B cell (primary cell): Measurements from ENCODE around the gene FAM114A2. TPM values are rescaled to one million over a fixed set of nuclear protein-coding genes. Genes with fewer than 3 reads are reported as not detected.

ENCODE experiments used
- ATAC-seq: fragments of 200-7000 bp; cut with Tn5 transposase; one replicate; pipeline ENCODE4 v1.10.0; 2021; ENCODE audit warnings: low read depth, mild to moderate bottlenecking, moderate number of reproducible peaks, moderate library complexity
- CTCF ChIA-PET: fragments of 350-600 bp; sonication (Branson Sonifier 250); formaldehyde crosslinking; loops from one replicate; lab custom pipeline; 2021; ENCODE audit warnings: antibody characterized with exemption, inconsistent platforms; lab: Charles Lee
- POLR2A ChIA-PET: fragments of 350-600 bp; sonication (Branson Sonifier 250); formaldehyde crosslinking; loops from one replicate; lab custom pipeline; 2021; ENCODE audit warnings: antibody characterized with exemption; lab: Charles Lee
- DNase-seq: peaks from one replicate; pipeline ENCODE4 v3.0.0; 2013
- H2AFZ ChIP-seq: 2 replicates; pipeline ENCODE4 v1.6.1; 2012; ENCODE audit warnings: mild to moderate bottlenecking, low read depth, low read length; ENCODE audit not compliant: insufficient read depth, poor library complexity, severe bottlenecking
- H3K27ac ChIP-seq, 2 donors: 1 replicate in 1 of 2; 2 replicates in 1 of 2; pipeline ENCODE4 v1.5.1; 2012 to 2013; ENCODE audit warnings: low read length in 2 of 2, mild to moderate bottlenecking in 2 of 2, moderate library complexity in 1 of 2
- H3K27me3 ChIP-seq, 4 experiments: fragments of 200-600 bp in 1 of 4; sonication (generic) in 1 of 4; replicated peaks in 1 of 4; 1 replicate in 2 of 4; 2 replicates in 2 of 4; pipeline versions ENCODE4 v1.6.1 to v1.7.0; 2013 to 2016; ENCODE audit warnings: low read length in 3 of 4, mild to moderate bottlenecking in 2 of 4, mixed read lengths in 1 of 4, moderate library complexity in 1 of 4; ENCODE audit not compliant: insufficient read depth in 4 of 4, control insufficient read depth in 3 of 4; ENCODE audit errors: control extremely low read depth in 1 of 4
- H3K36me3 ChIP-seq, 2 experiments: replicated peaks in 1 of 2; 1 replicate in 1 of 2; 2 replicates in 1 of 2; pipeline versions ENCODE4 v1.6.1 to v1.7.1; 2013; ENCODE audit warnings: low read length in 1 of 2; ENCODE audit not compliant: insufficient read depth in 2 of 2, control insufficient read depth in 1 of 2; ENCODE audit errors: control extremely low read depth in 1 of 2, extremely low read depth in 1 of 2
- H3K4me1 ChIP-seq, 2 donors: fragments of 200-600 bp in 1 of 2; sonication (generic) in 1 of 2; 1 replicate in 1 of 2; 2 replicates in 1 of 2; pipeline versions ENCODE4 v1.5.1 to v1.6.1; 2013 to 2017; ENCODE audit warnings: low read length in 2 of 2; ENCODE audit not compliant: control insufficient read depth in 2 of 2, insufficient read depth in 2 of 2
- H3K4me2 ChIP-seq: replicated peaks from 2 replicates; pipeline ENCODE3; 2012; ENCODE audit warnings: mild to moderate bottlenecking, low read depth, low read length; ENCODE audit not compliant: poor library complexity, severe bottlenecking
- H3K4me3 ChIP-seq, 5 experiments: fragments of 200-600 bp in 1 of 5; sonication (generic) in 1 of 5; 1 replicate in 3 of 5; 2 replicates in 2 of 5; pipeline versions ENCODE4 v1.5.1 to v1.7.0; 2011 to 2016; ENCODE audit warnings: low read length in 4 of 5, mild to moderate bottlenecking in 4 of 5, low read depth in 2 of 5, control low read depth in 1 of 5, moderate library complexity in 1 of 5; ENCODE audit not compliant: insufficient read depth in 1 of 5; ENCODE audit errors: control extremely low read depth in 1 of 5, extremely low read depth in 1 of 5
- H3K79me2 ChIP-seq: fragments of 200-600 bp; sonication (generic); one replicate; pipeline ENCODE4 v1.6.0; 2016; ENCODE audit warnings: low read length; ENCODE audit not compliant: control insufficient read depth, insufficient read depth
- H3K9ac ChIP-seq: fragments of 200-600 bp; sonication (generic); 2 replicates; pipeline ENCODE4 v1.6.1; 2017; ENCODE audit warnings: mild to moderate bottlenecking, low read length, moderate library complexity
- H3K9me3 ChIP-seq, 3 donors: one replicate each; pipeline versions ENCODE4 v1.6.1 to v1.7.1; 2013; ENCODE audit warnings: low read length in 2 of 3; ENCODE audit not compliant: control insufficient read depth in 2 of 3, insufficient read depth in 1 of 3; ENCODE audit errors: control extremely low read depth in 1 of 3
- H4K20me1 ChIP-seq: 2 replicates; pipeline ENCODE4 v1.6.0; 2012; ENCODE audit warnings: mild to moderate bottlenecking, low read length; ENCODE audit not compliant: insufficient read depth, control insufficient read depth, poor library complexity, severe bottlenecking
- H3K27ac Mint-ChIP-seq: one replicate; pipeline ENCODE4 v1.8.0; 2021; ENCODE audit warnings: mixed read lengths
- H3K27me3 Mint-ChIP-seq: one replicate; pipeline ENCODE4 v1.8.0; 2021; ENCODE audit warnings: mixed read lengths
- H3K4me1 Mint-ChIP-seq: one replicate; pipeline ENCODE4 v1.8.0; 2021; ENCODE audit warnings: mixed read lengths
- H3K4me3 Mint-ChIP-seq: one replicate; pipeline ENCODE4 v1.8.0; 2021; ENCODE audit warnings: mixed read lengths
- H3K9me3 Mint-ChIP-seq: one replicate; pipeline ENCODE4 v1.8.0; 2022; ENCODE audit warnings: mixed read lengths; ENCODE audit not compliant: insufficient read depth
- CTCF ChIP-seq: fragments of 200-600 bp; IDR thresholded peaks from one replicate; pipeline ENCODE4 v1.8.0; 2022; ENCODE audit warnings: antibody characterized with exemption, mild to moderate bottlenecking
- EZH2 ChIP-seq: IDR thresholded peaks from 2 replicates; pipeline ENCODE4 v1.6.1; 2012; ENCODE audit warnings: borderline replicate concordance, low read depth, mild to moderate bottlenecking, moderate library complexity, low read length; ENCODE audit not compliant: insufficient read depth, poor library complexity, severe bottlenecking
- WGBS: methylation state at CpG from one replicate; pipeline ENCODE4 v1.1.5; 2013; ENCODE audit warnings: missing lambda C conversion rate; ENCODE audit not compliant: insufficient coverage; 5-methylcytosine and 5-hydroxymethylcytosine counted together
- intact Hi-C: fragments of 100-400 bp; cut with micrococcal nuclease; formaldehyde crosslinking; loops from one replicate; pipeline ENCODE4 v1.10.0; 2022
- polyA plus RNA-seq: library from polyadenylated mRNA; depleted of rRNA; stranded (reverse); fragments of >200 nt; gene quantifications from 2 replicates; pipeline ENCODE4 v1.2.3, GENCODE V29; 2012
- total RNA-seq, 2 donors: library from RNA; stranded (reverse); fragments of 120-200 nt in 1 of 2; gene quantifications; 1 replicate in 1 of 2; 2 replicates in 1 of 2; pipeline versions ENCODE4 v1.2.3 to v1.2.4, GENCODE V29; 2013 to 2022

Gene FAM114A2
- total and polyA plus RNA-seq, 2 donors (not counting 1 experiment from before 2014, with no cell fraction given): 6.0 to 34.2 TPM

DNA sequence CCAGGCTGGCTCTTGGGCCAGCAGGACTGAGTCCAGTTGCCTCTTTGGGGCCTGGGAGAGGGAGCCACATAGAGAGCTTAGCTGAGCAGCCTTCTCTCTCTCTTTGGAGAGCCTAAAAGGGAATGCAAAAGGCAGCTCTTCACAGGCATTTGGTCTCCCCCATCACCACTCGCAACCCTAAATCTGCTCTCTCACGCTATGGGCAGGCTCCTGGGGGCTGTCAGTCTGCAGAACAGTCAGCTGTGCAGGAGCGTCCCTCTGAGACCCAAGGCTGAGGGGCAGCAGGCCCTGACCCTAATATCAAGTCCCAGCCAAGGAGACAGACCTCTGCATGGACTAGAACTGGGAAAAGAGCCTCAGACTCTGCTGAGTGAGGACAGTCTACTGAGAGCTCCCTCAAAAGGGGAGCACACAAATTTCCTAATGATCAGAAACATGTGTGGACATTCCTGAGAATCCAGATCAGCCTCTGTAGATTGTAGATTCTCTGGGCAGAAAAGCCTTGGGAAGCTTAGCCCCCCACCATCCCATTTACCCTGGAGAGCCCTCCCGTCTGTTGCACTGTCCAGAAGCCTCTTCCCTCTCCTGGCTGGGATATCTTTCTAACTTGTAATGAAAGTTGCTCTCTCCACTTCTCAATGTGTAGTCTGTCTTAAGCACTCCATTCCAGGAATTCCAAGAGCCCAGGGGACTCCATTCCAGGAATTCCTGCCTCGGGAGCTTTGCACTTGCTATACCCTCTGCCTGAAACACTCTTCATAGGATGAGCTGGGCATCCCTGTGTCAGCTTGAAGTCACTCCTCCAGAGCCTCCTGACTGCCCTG, 79.4 kb downstream of the FAM114A2 start:
- H3K4me1 Mint-ChIP-seq: no peaks in the 10 kb centered on the region
- CTCF ChIA-PET: no interaction called here
- H3K27me3 Mint-ChIP-seq: no peaks in the 10 kb centered on the region
- no peaks in the 10 kb centered on the region for H3K9me3 ChIP-seq
- H3K4me3 ChIP-seq: no peak overlapping the region
- intact Hi-C loops: no loop called here
- H3K4me3 Mint-ChIP-seq: no peak overlapping the region
- H3K4me2 ChIP-seq: no peak overlapping the region
- no peak for TF ChIP-seq EZH2
- no peak for TF ChIP-seq CTCF
- no peaks in the 10 kb centered on the region for H3K79me2 ChIP-seq
- H3K9me3 Mint-ChIP-seq: no peaks in the 10 kb centered on the region
- H3K27ac Mint-ChIP-seq: no peak overlapping the region
- ATAC-seq: no peak
- no peaks in the 10 kb centered on the region for H3K4me1 ChIP-seq
- H4K20me1 ChIP-seq: no peaks in the 10 kb centered on the region
- POLR2A ChIA-PET: no interaction called here
- no peak for DNase-seq
- no peak overlapping the region for H3K9ac ChIP-seq
- 78% methylated on average over 4 of the region's 5 CpGs for WGBS
- H3K27ac ChIP-seq: no peak overlapping the region
- no peaks in the 10 kb centered on the region for H3K36me3 ChIP-seq
- peaks cover 0 to under 1% (median 0%) of the 10 kb centered on the region in 4 experiments for H3K27me3 ChIP-seq
- no peak overlapping the region for H2AFZ ChIP-seq

DNA sequence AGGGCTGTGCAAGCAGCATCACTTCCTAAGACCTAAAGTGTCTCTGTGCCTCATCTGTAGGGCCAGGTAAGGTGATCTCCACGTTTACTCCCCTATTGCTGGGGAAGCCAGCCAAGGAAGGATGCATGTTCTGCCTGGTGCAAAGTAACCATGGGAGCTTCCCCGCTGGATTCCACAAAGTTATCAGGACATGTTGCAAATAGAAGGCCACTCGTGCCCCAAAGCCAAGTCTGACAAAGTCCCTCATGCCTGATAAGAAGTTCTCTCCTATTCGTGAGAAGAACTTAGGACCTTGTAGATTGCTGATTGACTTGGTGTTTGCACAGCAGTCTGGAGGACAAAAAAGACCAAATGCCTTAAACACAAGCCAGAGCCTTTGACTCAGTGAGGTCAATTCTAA, 81.5 kb downstream of the FAM114A2 start:
- H3K4me1 Mint-ChIP-seq: no peaks in the 10 kb centered on the region
- intact Hi-C loops: no loop called here
- no peaks in the 10 kb centered on the region for H3K9me3 ChIP-seq
- H2AFZ ChIP-seq: no peak overlapping the region
- no peak overlapping the region for H3K27ac ChIP-seq
- no peaks in the 10 kb centered on the region for H3K9me3 Mint-ChIP-seq
- no peak overlapping the region for H3K4me3 ChIP-seq
- no peak overlapping the region for H3K4me2 ChIP-seq
- ATAC-seq (no peak), DNase-seq (no peak)
- no peaks in the 10 kb centered on the region for H4K20me1 ChIP-seq
- CTCF ChIA-PET: no interaction called here
- H3K4me1 ChIP-seq: no peaks in the 10 kb centered on the region
- no peaks in the 10 kb centered on the region for H3K27me3 ChIP-seq
- TF ChIP-seq EZH2 (no peak), CTCF (no peak)
- no peak overlapping the region for H3K9ac ChIP-seq
- H3K4me3 Mint-ChIP-seq: no peak overlapping the region
- WGBS: 88% methylated on average over 4 of the region's 4 CpGs
- H3K79me2 ChIP-seq: no peaks in the 10 kb centered on the region
- H3K27ac Mint-ChIP-seq: no peak overlapping the region
- POLR2A ChIA-PET: no interaction called here
- H3K36me3 ChIP-seq: no peaks in the 10 kb centered on the region
- no peaks in the 10 kb centered on the region for H3K27me3 Mint-ChIP-seq
